MM.1S (cell line): ENCODE measurements around the gene CEP192.

Source experiments
- DNase-seq: peaks from one replicate; pipeline ENCODE4 v3.0.0-alpha.2; 2015
- H2AFZ ChIP-seq: fragments of 300-600 bp; sonication (generic); 2 replicates; pipeline ENCODE4 v1.6.0; 2016; ENCODE audit warnings: antibody characterized with exemption, low read length
- H3F3A ChIP-seq: fragments of 300-600 bp; sonication (generic); 2 replicates; pipeline ENCODE4 v1.6.1; 2016; ENCODE audit warnings: mild to moderate bottlenecking, antibody characterized with exemption, low read length, moderate library complexity, mixed read lengths; ENCODE audit not compliant: insufficient read depth
- H3K27ac ChIP-seq: fragments of 300-600 bp; sonication (generic); 2 replicates; pipeline ENCODE4 v1.5.1; 2016; ENCODE audit warnings: mild to moderate bottlenecking, low read length
- H3K27me3 ChIP-seq: fragments of 300-600 bp; sonication (generic); replicated peaks from 2 replicates; pipeline ENCODE4 v1.6.0; 2016; ENCODE audit warnings: low read length; ENCODE audit not compliant: insufficient read depth
- H3K36me3 ChIP-seq: fragments of 300-600 bp; sonication (generic); replicated peaks from 2 replicates; pipeline ENCODE4 v1.6.1; 2016; ENCODE audit warnings: mild to moderate bottlenecking, low read length, mixed read lengths; ENCODE audit not compliant: insufficient read depth
- H3K4me1 ChIP-seq: fragments of 300-600 bp; sonication (generic); 2 replicates; pipeline ENCODE4 v1.6.1; 2016; ENCODE audit warnings: low read length, mixed read lengths
- H3K4me2 ChIP-seq: fragments of 300-600 bp; sonication (generic); 2 replicates; pipeline ENCODE4 v1.6.0; 2016; ENCODE audit warnings: low read depth, low read length
- H3K4me3 ChIP-seq: fragments of 300-600 bp; sonication (generic); 2 replicates; pipeline ENCODE4 v1.5.1; 2016; ENCODE audit warnings: low read length, mixed read lengths
- H3K79me2 ChIP-seq: fragments of 300-600 bp; sonication (generic); 2 replicates; pipeline ENCODE4 v1.6.1; 2016; ENCODE audit warnings: mixed run types, low read length, mixed read lengths
- H3K9ac ChIP-seq: fragments of 300-600 bp; sonication (generic); 2 replicates; pipeline ENCODE4 v1.6.1; 2016; ENCODE audit warnings: low read length, mixed read lengths
- H3K9me2 ChIP-seq: fragments of 300-600 bp; sonication (generic); replicated peaks from 2 replicates; pipeline ENCODE4 v1.6.1; 2016; ENCODE audit warnings: mild to moderate bottlenecking, low read length, mixed read lengths; ENCODE audit not compliant: insufficient read depth
- H3K9me3 ChIP-seq: fragments of 300-600 bp; sonication (generic); replicated peaks from 2 replicates; pipeline ENCODE4 v1.6.1; 2016; ENCODE audit warnings: mild to moderate bottlenecking, low read length, mixed read lengths; ENCODE audit not compliant: insufficient read depth
- H4K20me1 ChIP-seq: fragments of 300-600 bp; sonication (generic); 2 replicates; pipeline ENCODE4 v1.6.1; 2016; ENCODE audit warnings: mild to moderate bottlenecking, low read length, moderate library complexity, mixed read lengths; ENCODE audit not compliant: insufficient read depth
- EZH2 ChIP-seq: fragments of 300-600 bp; sonication (generic); optimal IDR thresholded peaks from 2 replicates; pipeline ENCODE3; 2017; ENCODE audit warnings: low read depth, mild to moderate bottlenecking, antibody characterized with exemption, low read length, mixed read lengths
- EZH2phosphoT487 ChIP-seq: fragments of 300-600 bp; sonication (generic); IDR thresholded peaks from 2 replicates; pipeline ENCODE4 v1.6.1; 2018; ENCODE audit warnings: antibody characterized with exemption, low read length
- TF ChIP-seq, protein P1 (sequence below): fragments of 300-600 bp; sonication (generic); IDR thresholded peaks from 2 replicates; pipeline ENCODE4 v1.5.1; 2016; ENCODE audit warnings: antibody characterized with exemption, low read length, mixed read lengths

The CEP192 gene

DNA sequence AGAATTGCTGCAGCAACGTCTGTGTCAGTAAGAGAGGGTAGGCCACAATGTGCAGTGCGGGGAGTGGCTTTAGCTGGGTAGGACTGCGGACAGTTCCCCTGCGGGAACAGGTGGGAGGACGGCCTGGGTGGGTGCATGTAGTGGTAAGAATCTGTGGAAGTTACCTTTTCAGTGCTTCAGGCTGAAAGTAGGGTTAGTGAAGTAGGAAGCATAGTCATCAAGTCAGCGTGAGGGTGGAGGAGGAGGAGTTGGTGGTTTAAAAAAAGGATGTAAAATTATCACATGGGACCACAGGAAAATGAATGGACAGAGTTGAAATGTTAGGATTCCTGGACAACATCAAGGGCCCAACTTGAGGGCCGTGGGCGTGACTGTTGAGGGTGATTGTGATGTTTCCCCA, 13.2 kb downstream of the CEP192 start:
- Histone ChIP-seq H3K4me3 (no peak overlapping the region), H3K4me1 (no peaks in the 10 kb centered on the region), H3K36me3 (peaks cover 7% of the 10 kb centered on the region; the same call in 1 of the 2 replicates), H3K9me2 (no peaks in the 10 kb centered on the region), H3K79me2 (peaks cover 82% of the 10 kb centered on the region), H4K20me1 (peaks cover 4% of the 10 kb centered on the region; the same call in 1 of the 2 replicates), H3K9ac (no peak overlapping the region), H3K27me3 (no peaks in the 10 kb centered on the region), H3K27ac (no peak overlapping the region), H3K4me2 (no peak overlapping the region), H3K9me3 (no peaks in the 10 kb centered on the region), H2AFZ (no peak overlapping the region), H3F3A (no peaks in the 10 kb centered on the region)
- DNase-seq: no peak
- TF ChIP-seq EZH2 (no peak), EZH2phosphoT487 (no peak)
- TF ChIP-seq, protein P1, sequence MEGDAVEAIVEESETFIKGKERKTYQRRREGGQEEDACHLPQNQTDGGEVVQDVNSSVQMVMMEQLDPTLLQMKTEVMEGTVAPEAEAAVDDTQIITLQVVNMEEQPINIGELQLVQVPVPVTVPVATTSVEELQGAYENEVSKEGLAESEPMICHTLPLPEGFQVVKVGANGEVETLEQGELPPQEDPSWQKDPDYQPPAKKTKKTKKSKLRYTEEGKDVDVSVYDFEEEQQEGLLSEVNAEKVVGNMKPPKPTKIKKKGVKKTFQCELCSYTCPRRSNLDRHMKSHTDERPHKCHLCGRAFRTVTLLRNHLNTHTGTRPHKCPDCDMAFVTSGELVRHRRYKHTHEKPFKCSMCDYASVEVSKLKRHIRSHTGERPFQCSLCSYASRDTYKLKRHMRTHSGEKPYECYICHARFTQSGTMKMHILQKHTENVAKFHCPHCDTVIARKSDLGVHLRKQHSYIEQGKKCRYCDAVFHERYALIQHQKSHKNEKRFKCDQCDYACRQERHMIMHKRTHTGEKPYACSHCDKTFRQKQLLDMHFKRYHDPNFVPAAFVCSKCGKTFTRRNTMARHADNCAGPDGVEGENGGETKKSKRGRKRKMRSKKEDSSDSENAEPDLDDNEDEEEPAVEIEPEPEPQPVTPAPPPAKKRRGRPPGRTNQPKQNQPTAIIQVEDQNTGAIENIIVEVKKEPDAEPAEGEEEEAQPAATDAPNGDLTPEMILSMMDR: no peak

DNA sequence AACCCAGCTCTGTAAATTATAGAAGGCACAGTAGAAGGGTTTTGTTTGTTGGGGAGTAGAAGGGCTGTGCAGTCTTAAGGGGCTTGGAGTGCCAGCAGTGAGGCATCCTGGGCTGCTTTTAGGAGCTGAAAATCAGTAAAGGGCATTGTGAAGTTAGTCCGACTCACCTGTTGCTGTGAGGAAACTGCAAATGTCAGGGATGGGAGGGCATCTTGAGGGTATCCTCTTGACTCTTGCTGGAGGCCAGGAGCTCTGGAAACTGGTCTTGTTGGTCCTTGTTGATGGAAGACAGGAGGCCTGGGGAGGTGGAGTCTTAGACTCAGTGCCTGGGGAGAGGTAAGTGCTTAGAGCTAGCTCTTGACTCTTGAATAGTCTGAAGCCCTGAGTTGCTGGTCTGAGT, 14.1 kb downstream of the CEP192 start:
- Histone ChIP-seq H3K79me2 (peaks cover 75% of the 10 kb centered on the region), H3K36me3 (peaks cover 7% of the 10 kb centered on the region; the same call in 1 of the 2 replicates), H3K9me3 (no peaks in the 10 kb centered on the region), H3K4me1 (no peaks in the 10 kb centered on the region), H3K9me2 (no peaks in the 10 kb centered on the region), H3K4me2 (no peak overlapping the region), H2AFZ (no peak overlapping the region), H4K20me1 (peaks cover 4% of the 10 kb centered on the region; the same call in 1 of the 2 replicates), H3K4me3 (no peak overlapping the region), H3K27me3 (no peaks in the 10 kb centered on the region), H3K9ac (no peak overlapping the region), H3F3A (no peaks in the 10 kb centered on the region), H3K27ac (no peak overlapping the region)
- no peak for DNase-seq
- TF ChIP-seq, protein P1: no peak
- TF ChIP-seq EZH2 (no peak), EZH2phosphoT487 (no peak)

DNA sequence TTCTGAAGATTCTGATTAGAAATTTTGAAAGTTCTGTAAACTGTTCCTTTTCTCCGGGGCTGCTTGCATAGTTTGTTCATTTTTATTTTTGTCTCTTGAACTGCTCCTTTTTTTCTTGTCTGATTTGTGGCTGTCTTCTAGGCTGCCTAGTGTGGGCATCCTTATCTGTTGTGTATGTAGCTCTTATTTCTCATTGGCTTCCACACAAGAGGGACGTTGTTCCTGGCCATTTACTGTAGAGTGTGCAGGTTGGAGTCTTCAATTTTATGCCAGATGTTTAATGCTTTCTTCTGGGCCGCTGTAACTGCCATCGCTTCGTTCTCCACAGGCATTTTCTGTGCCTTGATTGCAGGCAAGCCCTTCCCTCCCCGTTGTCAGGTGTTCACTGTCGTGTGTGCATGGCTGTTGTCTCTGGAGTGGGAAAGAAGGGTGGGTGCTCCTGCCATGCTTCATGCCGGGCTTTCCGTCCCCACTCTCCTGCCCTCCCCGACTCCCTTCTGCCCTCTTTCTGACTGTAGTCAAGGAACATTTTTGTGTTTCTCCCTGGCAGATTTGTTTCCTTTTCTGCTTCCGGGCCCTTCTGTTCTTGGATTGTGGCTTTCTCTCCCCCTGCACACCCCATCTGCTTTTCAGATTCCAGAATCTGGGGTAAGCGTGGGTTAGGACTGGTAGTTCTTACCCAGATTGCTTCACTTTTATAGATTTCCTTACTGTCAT, 15.5 kb downstream of the CEP192 start:
- Histone ChIP-seq H2AFZ (no peak overlapping the region), H3K4me3 (no peak overlapping the region), H3K9me2 (no peaks in the 10 kb centered on the region), H3K79me2 (peaks cover 61% of the 10 kb centered on the region), H3K4me1 (no peaks in the 10 kb centered on the region), H3K4me2 (no peak overlapping the region), H3K27ac (no peak overlapping the region), H4K20me1 (peaks cover 4% of the 10 kb centered on the region; the same call in 1 of the 2 replicates), H3F3A (no peaks in the 10 kb centered on the region), H3K36me3 (peaks cover 7% of the 10 kb centered on the region; the same call in 1 of the 2 replicates), H3K9me3 (no peaks in the 10 kb centered on the region), H3K27me3 (no peaks in the 10 kb centered on the region), H3K9ac (no peak overlapping the region)
- TF ChIP-seq EZH2phosphoT487 (no peak), EZH2 (no peak)
- TF ChIP-seq, protein P1: no peak
- DNase-seq: no peak
